NB4 (cell line): Measurements from ENCODE around the gene NBEAL2.
"Not testable (repeated sequence)": the region's sequence is repeated elsewhere in the genome, so short reads cannot be mapped to it uniquely, and the experiment has no call there.

ENCODE experiments used
- MYC ChIP-seq: IDR thresholded peaks from 2 replicates; pipeline ENCODE4 v1.6.1; 2011; ENCODE audit warnings: low read depth, low read length
- POLR2A ChIP-seq: IDR thresholded peaks from 2 replicates; pipeline ENCODE4 v1.6.1; 2011; ENCODE audit warnings: mild to moderate bottlenecking; ENCODE audit not compliant: insufficient read length; ENCODE audit errors: extremely low read depth
- TF ChIP-seq, protein P1 (sequence below): IDR thresholded peaks from one replicate; pipeline ENCODE4 v1.5.1; 2012; ENCODE audit warnings: low read depth, low read length
- TF ChIP-seq, protein P2 (sequence below): IDR thresholded peaks from 2 replicates; pipeline ENCODE4 v1.6.1; 2011; ENCODE audit warnings: low read depth, low read length

DNA sequence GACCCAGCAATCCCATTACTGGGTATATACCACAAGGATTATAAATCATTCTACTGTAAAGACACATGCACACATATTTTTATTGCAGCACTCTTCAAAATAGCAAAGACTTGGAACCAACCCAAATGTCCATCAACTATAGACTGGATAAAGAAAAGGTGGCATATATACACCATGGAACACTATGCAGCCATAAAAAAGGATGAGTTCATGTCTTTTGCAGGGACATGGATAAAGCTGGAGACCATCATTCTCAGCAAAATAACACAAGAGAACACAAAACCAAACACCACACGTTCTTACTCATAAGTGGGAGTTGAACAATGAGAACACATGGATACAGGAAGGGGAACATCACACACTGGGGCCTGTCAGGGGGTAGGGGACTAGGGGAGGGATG lies 47.0 kb downstream of the NBEAL2 start:
- TF ChIP-seq, protein P1, sequence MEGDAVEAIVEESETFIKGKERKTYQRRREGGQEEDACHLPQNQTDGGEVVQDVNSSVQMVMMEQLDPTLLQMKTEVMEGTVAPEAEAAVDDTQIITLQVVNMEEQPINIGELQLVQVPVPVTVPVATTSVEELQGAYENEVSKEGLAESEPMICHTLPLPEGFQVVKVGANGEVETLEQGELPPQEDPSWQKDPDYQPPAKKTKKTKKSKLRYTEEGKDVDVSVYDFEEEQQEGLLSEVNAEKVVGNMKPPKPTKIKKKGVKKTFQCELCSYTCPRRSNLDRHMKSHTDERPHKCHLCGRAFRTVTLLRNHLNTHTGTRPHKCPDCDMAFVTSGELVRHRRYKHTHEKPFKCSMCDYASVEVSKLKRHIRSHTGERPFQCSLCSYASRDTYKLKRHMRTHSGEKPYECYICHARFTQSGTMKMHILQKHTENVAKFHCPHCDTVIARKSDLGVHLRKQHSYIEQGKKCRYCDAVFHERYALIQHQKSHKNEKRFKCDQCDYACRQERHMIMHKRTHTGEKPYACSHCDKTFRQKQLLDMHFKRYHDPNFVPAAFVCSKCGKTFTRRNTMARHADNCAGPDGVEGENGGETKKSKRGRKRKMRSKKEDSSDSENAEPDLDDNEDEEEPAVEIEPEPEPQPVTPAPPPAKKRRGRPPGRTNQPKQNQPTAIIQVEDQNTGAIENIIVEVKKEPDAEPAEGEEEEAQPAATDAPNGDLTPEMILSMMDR: not testable (repeated sequence)
- TF ChIP-seq MYC, POLR2A: not testable (repeated sequence)
- TF ChIP-seq, protein P2, sequence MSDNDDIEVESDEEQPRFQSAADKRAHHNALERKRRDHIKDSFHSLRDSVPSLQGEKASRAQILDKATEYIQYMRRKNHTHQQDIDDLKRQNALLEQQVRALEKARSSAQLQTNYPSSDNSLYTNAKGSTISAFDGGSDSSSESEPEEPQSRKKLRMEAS: not testable (repeated sequence)
